NCI-H774 (cell line): ENCODE measurements around the gene SEMA4F.
A peak's percentile ranks its signal among the peaks of the same experiment; 100 is the strongest.

Source experiments
- DNase-seq: peaks from one replicate; lab custom pipeline; 2025; lab: John Stamatoyannopoulos, UW

The SEMA4F gene

GRCh38 chr2:74659462-74659861 is 5.4 kb downstream of the SEMA4F start:
- DNase-seq, result no peak

GRCh38 chr2:74668087-74668486 is 14.0 kb downstream of the SEMA4F start:
- no peak for DNase-seq

- DNase-seq, result no peak
Observed at GRCh38 chr2:74670263-74670662, 16.2 kb downstream of the SEMA4F start.

- no peak for DNase-seq
Observed at GRCh38 chr2:74671479-74671878, 17.4 kb downstream of the SEMA4F start.

GRCh38 chr2:74673826-74674528 is 19.9 kb downstream of the SEMA4F start:
- DNase-seq, result no peak

- no peak for DNase-seq
Observed at GRCh38 chr2:74675090-74675489, 21.0 kb downstream of the SEMA4F start.

GRCh38 chr2:74676331-74676730 is 22.3 kb downstream of the SEMA4F start:
- DNase-seq, result no peak

GRCh38 chr2:74679615-74680014 is 25.6 kb downstream of the SEMA4F start:
- no peak for DNase-seq

GRCh38 chr2:74682501-74682900 is 28.5 kb downstream of the SEMA4F start:
- DNase-seq, result no peak

- no peak for DNase-seq
Observed at GRCh38 chr2:74685408-74685807, 31.4 kb downstream of the SEMA4F start.

- no peak for DNase-seq
Observed at GRCh38 chr2:74688881-74689280, 34.8 kb downstream of the SEMA4F start.

- DNase-seq, result no peak
Observed at GRCh38 chr2:74689671-74690070, 35.6 kb downstream of the SEMA4F start.

- DNase-seq, result peak; percentile 19
Observed at GRCh38 chr2:74690571-74690970, 36.5 kb downstream of the SEMA4F start.

GRCh38 chr2:74691929-74692328 is 37.9 kb downstream of the SEMA4F start:
- DNase-seq, result no peak

GRCh38 chr2:74693213-74693612 is 39.2 kb downstream of the SEMA4F start:
- no peak for DNase-seq

- no peak for DNase-seq
Observed at GRCh38 chr2:74693668-74694067, 39.6 kb downstream of the SEMA4F start.

- DNase-seq, result no peak
Observed at GRCh38 chr2:74694281-74694680, 40.2 kb downstream of the SEMA4F start.

GRCh38 chr2:74695663-74696062 is 41.6 kb downstream of the SEMA4F start:
- DNase-seq, result no peak

- DNase-seq, result no peak
Observed at GRCh38 chr2:74696829-74697228, 42.8 kb downstream of the SEMA4F start.

- no peak for DNase-seq
Observed at GRCh38 chr2:74700643-74701372, 46.8 kb downstream of the SEMA4F start.

GRCh38 chr2:74702001-74702715 is 48.1 kb downstream of the SEMA4F start:
- no peak for DNase-seq

- no peak for DNase-seq
Observed at GRCh38 chr2:74703373-74703772, 49.3 kb downstream of the SEMA4F start.

- no peak for DNase-seq
Observed at GRCh38 chr2:74704216-74704615, 50.2 kb downstream of the SEMA4F start.
